ENCODE measurements around the gene FAM98B.

The FAM98B gene

DNA sequence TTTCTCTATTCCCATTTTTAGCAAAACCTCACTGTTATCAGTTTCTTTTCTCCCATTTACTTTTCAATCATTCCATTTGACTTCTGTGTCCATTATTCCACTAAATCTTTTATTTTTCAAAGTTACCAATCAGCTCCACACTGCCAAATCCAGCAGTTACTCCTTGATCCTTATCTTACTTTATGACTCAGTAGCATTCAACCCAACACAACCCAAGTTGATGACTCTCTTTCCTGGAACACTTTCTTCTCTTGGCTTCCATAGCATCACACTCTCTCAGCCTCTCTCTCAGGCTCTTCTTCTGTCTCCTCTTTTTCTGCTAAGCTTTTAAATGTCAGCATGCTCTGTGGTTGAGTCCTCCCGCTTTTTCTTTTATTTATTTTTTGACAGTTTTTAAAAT, 74.4 kb downstream of the FAM98B start:
- no peak overlapping the region for H3K4me3 ChIP-seq (ENCODE audit: low read depth, low read length)
- POLR2A ChIA-PET = no interaction called here

DNA sequence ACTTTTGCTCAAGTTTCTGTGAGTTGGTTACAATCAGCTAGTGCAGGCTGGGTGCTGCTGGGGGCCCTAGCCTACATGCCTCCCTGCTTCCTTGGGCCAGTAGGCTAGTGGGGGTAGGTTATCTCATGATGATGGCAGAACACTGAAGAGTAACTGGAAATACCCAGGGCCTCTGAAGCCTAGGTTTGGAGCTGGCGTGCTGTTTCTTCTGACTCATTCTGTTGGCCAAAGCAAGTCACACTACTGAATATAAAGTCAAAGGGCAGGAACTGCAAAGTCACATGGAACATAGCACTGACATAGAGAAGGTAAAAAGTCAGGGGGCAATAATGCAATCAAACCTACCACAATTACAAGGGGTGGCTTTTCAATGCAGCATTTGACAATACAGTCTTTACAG, 76.2 kb downstream of the FAM98B start:
- Histone ChIP-seq H3K4me1 (ENCODE audit: control insufficient read depth, insufficient read depth, low read length) (no peaks in the 10 kb centered on the region), H3K36me3 (ENCODE audit: control insufficient read depth in 2 of 2, insufficient read depth in 1 of 2, low read length in 2 of 2) (no peaks in the 10 kb centered on the region), H3K4me3 (ENCODE audit: low read depth, low read length) (no peak overlapping the region), H3K27ac (ENCODE audit: extremely low read depth, low read depth, low read length) (no peak overlapping the region), H3K9me3 (ENCODE audit: control insufficient read depth, insufficient read depth, low read depth, low read length) (no peaks in the 10 kb centered on the region)
- TF ChIP-seq RBAK (tag by site-specific recombination; IDR thresholded peaks at IDR 0.05) (no peak), SALL2 (tag by site-specific recombination; IDR thresholded peaks at IDR 0.05; ENCODE audit: borderline replicate concordance) (no peak), ZBTB20 (tag by site-specific recombination; IDR thresholded peaks at IDR 0.05) (no peak), ZNF354C (tag by site-specific recombination; IDR thresholded peaks at IDR 0.05; ENCODE audit: borderline replicate concordance, low read depth) (no peak), ZNF514 (tag by site-specific recombination; IDR thresholded peaks at IDR 0.05) (no peak), ZNF341 (tag by site-specific recombination; IDR thresholded peaks at IDR 0.05; ENCODE audit: low read depth) (no peak), ZNF670 (tag by site-specific recombination; IDR thresholded peaks at IDR 0.05; ENCODE audit: low read depth) (no peak), ZNF677 (tag by site-specific recombination; IDR thresholded peaks at IDR 0.05) (no peak), ZNF792 (tag by site-specific recombination; IDR thresholded peaks at IDR 0.05) (no peak), GLIS2 (tag by site-specific recombination; IDR thresholded peaks at IDR 0.05) (no peak), ZNF416 (tag by site-specific recombination; IDR thresholded peaks at IDR 0.05) (no peak), ZNF335 (tag by site-specific recombination; conservative IDR thresholded peaks at IDR 0.05) (no peak), ELK4 (IDR thresholded peaks at IDR 0.05; ENCODE audit: borderline replicate concordance, low read depth, low read length) (no peak), ZNF510 (tag by site-specific recombination; IDR thresholded peaks at IDR 0.05; ENCODE audit: insufficient replicate concordance) (no peak)
- TF ChIP-seq, protein P1, sequence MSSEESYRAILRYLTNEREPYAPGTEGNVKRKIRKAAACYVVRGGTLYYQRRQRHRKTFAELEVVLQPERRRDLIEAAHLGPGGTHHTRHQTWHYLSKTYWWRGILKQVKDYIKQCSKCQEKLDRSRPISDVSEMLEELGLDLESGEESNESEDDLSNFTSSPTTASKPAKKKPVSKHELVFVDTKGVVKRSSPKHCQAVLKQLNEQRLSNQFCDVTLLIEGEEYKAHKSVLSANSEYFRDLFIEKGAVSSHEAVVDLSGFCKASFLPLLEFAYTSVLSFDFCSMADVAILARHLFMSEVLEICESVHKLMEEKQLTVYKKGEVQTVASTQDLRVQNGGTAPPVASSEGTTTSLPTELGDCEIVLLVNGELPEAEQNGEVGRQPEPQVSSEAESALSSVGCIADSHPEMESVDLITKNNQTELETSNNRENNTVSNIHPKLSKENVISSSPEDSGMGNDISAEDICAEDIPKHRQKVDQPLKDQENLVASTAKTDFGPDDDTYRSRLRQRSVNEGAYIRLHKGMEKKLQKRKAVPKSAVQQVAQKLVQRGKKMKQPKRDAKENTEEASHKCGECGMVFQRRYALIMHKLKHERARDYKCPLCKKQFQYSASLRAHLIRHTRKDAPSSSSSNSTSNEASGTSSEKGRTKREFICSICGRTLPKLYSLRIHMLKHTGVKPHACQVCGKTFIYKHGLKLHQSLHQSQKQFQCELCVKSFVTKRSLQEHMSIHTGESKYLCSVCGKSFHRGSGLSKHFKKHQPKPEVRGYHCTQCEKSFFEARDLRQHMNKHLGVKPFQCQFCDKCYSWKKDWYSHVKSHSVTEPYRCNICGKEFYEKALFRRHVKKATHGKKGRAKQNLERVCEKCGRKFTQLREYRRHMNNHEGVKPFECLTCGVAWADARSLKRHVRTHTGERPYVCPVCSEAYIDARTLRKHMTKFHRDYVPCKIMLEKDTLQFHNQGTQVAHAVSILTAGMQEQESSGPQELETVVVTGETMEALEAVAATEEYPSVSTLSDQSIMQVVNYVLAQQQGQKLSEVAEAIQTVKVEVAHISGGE (tag by site-specific recombination; conservative IDR thresholded peaks at IDR 0.05; ENCODE audit: low read depth) = no peak
- TF ChIP-seq, protein P2, sequence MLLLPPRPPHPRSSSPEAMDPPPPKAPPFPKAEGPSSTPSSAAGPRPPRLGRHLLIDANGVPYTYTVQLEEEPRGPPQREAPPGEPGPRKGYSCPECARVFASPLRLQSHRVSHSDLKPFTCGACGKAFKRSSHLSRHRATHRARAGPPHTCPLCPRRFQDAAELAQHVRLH (tag by site-specific recombination; IDR thresholded peaks at IDR 0.05) = no peak
- TF ChIP-seq, protein P3, sequence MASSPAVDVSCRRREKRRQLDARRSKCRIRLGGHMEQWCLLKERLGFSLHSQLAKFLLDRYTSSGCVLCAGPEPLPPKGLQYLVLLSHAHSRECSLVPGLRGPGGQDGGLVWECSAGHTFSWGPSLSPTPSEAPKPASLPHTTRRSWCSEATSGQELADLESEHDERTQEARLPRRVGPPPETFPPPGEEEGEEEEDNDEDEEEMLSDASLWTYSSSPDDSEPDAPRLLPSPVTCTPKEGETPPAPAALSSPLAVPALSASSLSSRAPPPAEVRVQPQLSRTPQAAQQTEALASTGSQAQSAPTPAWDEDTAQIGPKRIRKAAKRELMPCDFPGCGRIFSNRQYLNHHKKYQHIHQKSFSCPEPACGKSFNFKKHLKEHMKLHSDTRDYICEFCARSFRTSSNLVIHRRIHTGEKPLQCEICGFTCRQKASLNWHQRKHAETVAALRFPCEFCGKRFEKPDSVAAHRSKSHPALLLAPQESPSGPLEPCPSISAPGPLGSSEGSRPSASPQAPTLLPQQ (tag by site-specific recombination; IDR thresholded peaks at IDR 0.05) = no peak
- ChIA-PET CTCF (interaction anchor here (2.5 kb wide), 1 partner anchor 34 kb away, joined by 7 read pairs; the partner anchor contains the start of gene RASGRP1), POLR2A (no interaction called here)

More for the DNA sequence above, 74.4 kb downstream of the FAM98B start:
- TF ChIP-seq ZNF324 (tag by site-specific recombination; IDR thresholded peaks at IDR 0.05) = no peak
- TF ChIP-seq ZFP3 (tag by site-specific recombination; IDR thresholded peaks at IDR 0.05; ENCODE audit: low read depth) = no peak
- TF ChIP-seq ZBTB44 (tag by site-specific recombination; IDR thresholded peaks at IDR 0.05) = no peak
- TF ChIP-seq BCL11B (tag by site-specific recombination; IDR thresholded peaks at IDR 0.05; ENCODE audit: low read depth) = no peak
- TF ChIP-seq ZNF16 (tag by site-specific recombination; IDR thresholded peaks at IDR 0.05; ENCODE audit: low read depth) = no peak
- Histone ChIP-seq H3K27ac (ENCODE audit: extremely low read depth, low read depth, low read length) (no peak overlapping the region), H3K4me1 (ENCODE audit: control insufficient read depth, insufficient read depth, low read length) (no peaks in the 10 kb centered on the region), H3K9me3 (ENCODE audit: control insufficient read depth, insufficient read depth, low read depth, low read length) (no peaks in the 10 kb centered on the region), H3K36me3 (ENCODE audit: control insufficient read depth in 2 of 2, insufficient read depth in 1 of 2, low read length in 2 of 2) (no peaks in the 10 kb centered on the region)
- CTCF ChIA-PET = no interaction called here
